Measurements from ENCODE around the gene PTGR2.

Gene PTGR2

DNA sequence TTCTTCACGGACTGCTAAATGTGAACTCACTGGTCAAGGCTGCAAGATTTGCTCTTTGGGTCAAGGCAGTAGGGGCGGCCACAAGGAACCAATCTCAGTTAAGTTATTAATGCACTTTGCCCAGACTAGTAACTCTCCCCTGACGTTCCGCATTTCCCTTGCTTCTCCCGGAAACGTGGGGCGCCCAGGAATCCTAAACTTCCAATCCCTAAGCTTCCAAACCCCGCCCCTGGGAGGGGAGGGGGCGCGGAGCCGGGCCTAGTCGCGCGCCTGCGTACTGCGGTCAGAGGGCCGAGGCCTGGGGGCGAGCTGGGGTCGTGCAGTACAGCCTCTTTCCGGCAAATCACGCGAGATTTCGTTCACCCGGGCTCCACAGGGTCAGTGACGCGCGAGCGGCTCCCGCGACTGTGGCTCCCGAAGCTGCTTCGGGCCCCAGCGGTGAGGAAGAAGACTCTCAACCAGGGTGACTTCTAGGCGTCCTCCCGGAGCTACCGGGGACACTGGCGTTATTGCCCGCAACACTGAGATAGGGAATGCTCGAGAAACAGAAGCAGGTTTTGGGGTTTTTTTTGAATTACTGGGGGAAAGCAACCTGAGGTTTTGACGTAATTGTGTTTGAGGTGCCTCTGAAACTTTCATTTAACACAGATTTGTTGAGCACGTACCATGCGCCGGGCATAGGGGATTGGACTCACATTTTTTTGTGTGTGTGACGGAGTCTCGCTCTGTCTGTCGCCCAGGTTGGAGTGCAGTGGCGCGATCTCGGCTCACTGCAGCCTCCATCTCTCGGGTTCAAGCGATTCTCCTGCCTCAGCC is at the start of gene PTGR2:
PTGR2 (plus strand) TSS at position 265 of the 816 bp plus-strand sequence. CDS start 7,032 bp downstream, outside the sequence.
- peak; percentile 99 for TF ChIP-seq ZBTB7A (IDR thresholded peaks at IDR 0.05; ENCODE audit: low read depth)
- TF ChIP-seq CEBPB (IDR thresholded peaks at IDR 0.05), result no peak
- TF ChIP-seq RAD21 (IDR thresholded peaks at IDR 0.05; ENCODE audit: low read depth), result 0 out of 2 replicates have a peak, but pooled peaks have one; percentile 5
- TF ChIP-seq EGR1 (IDR thresholded peaks at IDR 0.05), result no peak
- peak; percentile 84 for TF ChIP-seq TEAD4 (IDR thresholded peaks at IDR 0.05)
- TF ChIP-seq NFIC (IDR thresholded peaks at IDR 0.05), result no peak
- TF ChIP-seq, protein P1, sequence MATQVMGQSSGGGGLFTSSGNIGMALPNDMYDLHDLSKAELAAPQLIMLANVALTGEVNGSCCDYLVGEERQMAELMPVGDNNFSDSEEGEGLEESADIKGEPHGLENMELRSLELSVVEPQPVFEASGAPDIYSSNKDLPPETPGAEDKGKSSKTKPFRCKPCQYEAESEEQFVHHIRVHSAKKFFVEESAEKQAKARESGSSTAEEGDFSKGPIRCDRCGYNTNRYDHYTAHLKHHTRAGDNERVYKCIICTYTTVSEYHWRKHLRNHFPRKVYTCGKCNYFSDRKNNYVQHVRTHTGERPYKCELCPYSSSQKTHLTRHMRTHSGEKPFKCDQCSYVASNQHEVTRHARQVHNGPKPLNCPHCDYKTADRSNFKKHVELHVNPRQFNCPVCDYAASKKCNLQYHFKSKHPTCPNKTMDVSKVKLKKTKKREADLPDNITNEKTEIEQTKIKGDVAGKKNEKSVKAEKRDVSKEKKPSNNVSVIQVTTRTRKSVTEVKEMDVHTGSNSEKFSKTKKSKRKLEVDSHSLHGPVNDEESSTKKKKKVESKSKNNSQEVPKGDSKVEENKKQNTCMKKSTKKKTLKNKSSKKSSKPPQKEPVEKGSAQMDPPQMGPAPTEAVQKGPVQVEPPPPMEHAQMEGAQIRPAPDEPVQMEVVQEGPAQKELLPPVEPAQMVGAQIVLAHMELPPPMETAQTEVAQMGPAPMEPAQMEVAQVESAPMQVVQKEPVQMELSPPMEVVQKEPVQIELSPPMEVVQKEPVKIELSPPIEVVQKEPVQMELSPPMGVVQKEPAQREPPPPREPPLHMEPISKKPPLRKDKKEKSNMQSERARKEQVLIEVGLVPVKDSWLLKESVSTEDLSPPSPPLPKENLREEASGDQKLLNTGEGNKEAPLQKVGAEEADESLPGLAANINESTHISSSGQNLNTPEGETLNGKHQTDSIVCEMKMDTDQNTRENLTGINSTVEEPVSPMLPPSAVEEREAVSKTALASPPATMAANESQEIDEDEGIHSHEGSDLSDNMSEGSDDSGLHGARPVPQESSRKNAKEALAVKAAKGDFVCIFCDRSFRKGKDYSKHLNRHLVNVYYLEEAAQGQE (IDR thresholded peaks at IDR 0.05; ENCODE audit: low read depth), result peak; percentile 27; the same call in 1 of the 2 replicates
- TF ChIP-seq, protein P2, sequence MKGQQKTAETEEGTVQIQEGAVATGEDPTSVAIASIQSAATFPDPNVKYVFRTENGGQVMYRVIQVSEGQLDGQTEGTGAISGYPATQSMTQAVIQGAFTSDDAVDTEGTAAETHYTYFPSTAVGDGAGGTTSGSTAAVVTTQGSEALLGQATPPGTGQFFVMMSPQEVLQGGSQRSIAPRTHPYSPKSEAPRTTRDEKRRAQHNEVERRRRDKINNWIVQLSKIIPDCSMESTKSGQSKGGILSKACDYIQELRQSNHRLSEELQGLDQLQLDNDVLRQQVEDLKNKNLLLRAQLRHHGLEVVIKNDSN (IDR thresholded peaks at IDR 0.05), result no peak
- TF ChIP-seq, protein P3, sequence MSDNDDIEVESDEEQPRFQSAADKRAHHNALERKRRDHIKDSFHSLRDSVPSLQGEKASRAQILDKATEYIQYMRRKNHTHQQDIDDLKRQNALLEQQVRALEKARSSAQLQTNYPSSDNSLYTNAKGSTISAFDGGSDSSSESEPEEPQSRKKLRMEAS (IDR thresholded peaks at IDR 0.05), result peak; percentile 2; the same call in 1 of the 2 replicates
- peak; percentile 45; the same call in 1 of the 2 replicates for TF ChIP-seq TCF12 (IDR thresholded peaks at IDR 0.05; ENCODE audit: low read depth)
- TF ChIP-seq EP300 (IDR thresholded peaks at IDR 0.05; ENCODE audit: borderline replicate concordance), result 0 out of 2 replicates have a peak, but pooled peaks have one; percentile 37
- TF ChIP-seq CREB1 (IDR thresholded peaks at IDR 0.05; ENCODE audit: low read depth), result 0 out of 2 replicates have a peak, but pooled peaks have one; percentile 23
- TF ChIP-seq TAF1 (IDR thresholded peaks at IDR 0.05; ENCODE audit: low read depth), result peak; percentile 86
- peak; percentile 35; the same call in 1 of the 2 replicates for TF ChIP-seq YY1 (IDR thresholded peaks at IDR 0.05; ENCODE audit: low read depth)
- TF ChIP-seq FOXM1 (IDR thresholded peaks at IDR 0.05; ENCODE audit: borderline replicate concordance, low read depth), result no peak

DNA sequence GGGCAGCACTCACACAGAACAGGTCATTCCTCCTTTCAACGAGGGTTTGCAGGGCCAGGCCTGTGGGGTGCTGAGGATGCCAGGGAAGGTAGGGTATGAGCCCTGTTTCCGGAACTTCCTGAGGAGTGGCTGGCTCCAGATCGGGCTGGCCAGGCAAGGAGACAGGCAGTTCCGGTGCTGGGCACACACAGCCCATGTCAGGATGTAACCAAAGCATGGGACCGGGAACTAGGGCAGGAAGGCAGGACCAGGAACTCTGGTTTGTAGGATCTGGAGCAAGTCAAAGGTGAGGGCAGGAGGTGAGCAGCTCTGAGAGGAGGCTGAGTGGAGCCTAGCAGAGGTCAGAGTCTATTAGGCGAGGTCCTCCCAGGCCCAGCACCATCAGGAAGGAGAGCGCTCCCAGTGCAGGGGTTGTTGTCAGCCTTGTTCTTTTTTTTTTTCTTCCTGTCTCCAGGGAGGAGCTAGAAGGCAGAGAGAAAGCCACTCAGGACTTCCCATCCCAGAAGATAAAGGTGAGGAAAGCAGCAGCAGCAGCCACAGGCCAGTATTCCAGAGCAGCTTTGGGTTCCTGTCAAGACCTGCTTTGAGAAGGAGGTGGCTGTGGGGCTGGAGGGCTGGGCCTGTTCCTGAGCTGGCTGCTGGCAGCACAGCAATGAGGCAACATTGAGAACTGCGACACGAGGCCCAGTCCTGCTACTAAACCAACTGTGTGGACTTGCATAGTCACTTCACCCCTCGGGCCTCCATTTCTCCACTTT is 49.0 kb upstream of the PTGR2 start:
- no peak for TF ChIP-seq CEBPB (IDR thresholded peaks at IDR 0.05)
- no peak for TF ChIP-seq RAD21 (IDR thresholded peaks at IDR 0.05; ENCODE audit: low read depth)

DNA sequence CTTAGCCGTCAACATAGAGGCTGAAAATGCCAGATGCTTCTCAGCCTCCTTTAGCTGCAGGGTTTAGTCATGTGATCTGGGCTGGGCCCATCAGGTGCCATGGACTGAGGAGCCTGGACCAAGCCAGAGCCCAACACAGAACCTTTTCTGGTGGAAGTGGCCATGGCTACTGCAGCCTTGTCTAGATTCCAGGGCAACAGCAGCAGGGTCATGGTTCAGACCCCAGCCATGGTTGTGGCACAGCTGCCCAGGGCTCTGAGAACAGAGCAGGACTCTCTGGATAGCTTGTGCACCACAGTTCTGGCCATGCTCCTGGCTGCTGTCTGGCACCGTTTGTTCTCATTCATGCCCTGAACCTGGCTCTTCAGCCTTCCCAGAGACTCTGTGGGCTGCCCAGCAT is 47.0 kb upstream of the PTGR2 start:
- TF ChIP-seq, protein P3 (IDR thresholded peaks at IDR 0.05), result no peak
- TF ChIP-seq, protein P1 (IDR thresholded peaks at IDR 0.05; ENCODE audit: low read depth), result no peak
- TF ChIP-seq CREB1 (IDR thresholded peaks at IDR 0.05; ENCODE audit: low read depth) (no peak), YY1 (IDR thresholded peaks at IDR 0.05; ENCODE audit: low read depth) (no peak), CEBPB (IDR thresholded peaks at IDR 0.05) (no peak), FOXM1 (IDR thresholded peaks at IDR 0.05; ENCODE audit: borderline replicate concordance, low read depth) (no peak), NFIC (IDR thresholded peaks at IDR 0.05) (no peak), EP300 (IDR thresholded peaks at IDR 0.05; ENCODE audit: borderline replicate concordance) (no peak), ZBTB7A (IDR thresholded peaks at IDR 0.05; ENCODE audit: low read depth) (no peak), EGR1 (IDR thresholded peaks at IDR 0.05) (no peak), RAD21 (IDR thresholded peaks at IDR 0.05; ENCODE audit: low read depth) (no peak), TEAD4 (IDR thresholded peaks at IDR 0.05) (no peak), TCF12 (IDR thresholded peaks at IDR 0.05; ENCODE audit: low read depth) (no peak)
- TF ChIP-seq, protein P2 (IDR thresholded peaks at IDR 0.05), result no peak

DNA sequence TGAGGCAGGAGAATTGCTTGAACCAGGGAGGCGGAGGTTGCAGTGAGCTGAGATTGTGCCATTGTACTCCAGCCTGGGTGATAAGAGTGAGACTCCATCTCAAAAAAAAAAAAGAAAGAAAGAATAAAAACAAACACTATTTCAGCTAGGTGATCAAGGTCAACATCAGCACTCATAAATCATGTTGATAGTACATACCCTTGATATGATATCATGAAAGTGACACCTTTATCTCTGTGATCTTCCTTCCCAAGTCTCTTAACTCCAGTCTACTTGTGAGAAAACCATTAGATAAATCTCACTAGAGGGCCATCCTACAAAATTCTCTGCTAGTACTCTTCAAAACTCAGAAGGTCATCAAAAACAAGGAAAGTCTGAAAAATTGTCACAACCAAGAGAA is 44.2 kb upstream of the PTGR2 start:
- no peak for TF ChIP-seq FOXM1 (IDR thresholded peaks at IDR 0.05; ENCODE audit: borderline replicate concordance, low read depth)
- TF ChIP-seq TAF1 (IDR thresholded peaks at IDR 0.05; ENCODE audit: low read depth), result no peak

DNA sequence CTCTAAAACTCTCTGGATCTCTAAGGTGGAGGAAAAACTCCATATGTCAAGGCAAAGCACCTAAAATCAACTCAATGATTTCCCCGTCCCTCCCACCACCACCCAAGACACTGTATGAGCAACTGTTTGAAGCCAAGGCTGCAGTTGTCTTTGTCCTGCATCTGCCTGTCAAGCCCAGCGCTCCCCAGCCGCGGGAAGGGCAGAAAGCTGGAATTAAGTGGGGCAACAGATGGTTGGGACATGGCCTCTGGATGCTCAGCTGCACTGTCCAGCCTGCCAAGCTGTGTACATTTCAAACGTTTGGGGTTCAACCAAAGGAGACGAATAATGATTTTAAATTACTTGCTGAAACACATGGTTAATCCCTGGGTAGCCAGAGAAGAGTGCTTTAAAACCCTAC is 42.2 kb upstream of the PTGR2 start:
- TF ChIP-seq YY1 (IDR thresholded peaks at IDR 0.05; ENCODE audit: low read depth) (no peak), FOXM1 (IDR thresholded peaks at IDR 0.05; ENCODE audit: borderline replicate concordance, low read depth) (no peak), CEBPB (IDR thresholded peaks at IDR 0.05) (no peak), EGR1 (IDR thresholded peaks at IDR 0.05) (no peak), TEAD4 (IDR thresholded peaks at IDR 0.05) (no peak), RAD21 (IDR thresholded peaks at IDR 0.05; ENCODE audit: low read depth) (no peak), TCF12 (IDR thresholded peaks at IDR 0.05; ENCODE audit: low read depth) (no peak), NFIC (IDR thresholded peaks at IDR 0.05) (no peak), EP300 (IDR thresholded peaks at IDR 0.05; ENCODE audit: borderline replicate concordance) (no peak)
- TF ChIP-seq, protein P3 (IDR thresholded peaks at IDR 0.05), result no peak

Measured in Ishikawa (cell line).